NCI-H1417 (cell line): ENCODE measurements around the gene USP50.
"Not testable (repeated sequence)": the region's sequence is repeated elsewhere in the genome, so short reads cannot be mapped to it uniquely, and the experiment has no call there.

Source experiments
- DNase-seq, 3 experiments: peaks; one replicate each; lab custom pipeline; 2025; lab: John Stamatoyannopoulos, UW

USP50 gene

GRCh38 chr15:50503144-50503543 is 43.3 kb downstream of the USP50 start:
- no peak for DNase-seq

GRCh38 chr15:50501815-50502214 is 44.7 kb downstream of the USP50 start:
- DNase-seq = no peak

- DNase-seq = no peak
Observed at GRCh38 chr15:50500352-50500751, 46.1 kb downstream of the USP50 start.

GRCh38 chr15:50496692-50497091 is 49.8 kb downstream of the USP50 start:
- DNase-seq = no peak

GRCh38 chr15:50494547-50494946 is 51.9 kb downstream of the USP50 start:
- DNase-seq = not testable (repeated sequence)

- no peak for DNase-seq
Observed at GRCh38 chr15:50493625-50494024, 52.8 kb downstream of the USP50 start.

GRCh38 chr15:50487287-50487686 is 59.2 kb downstream of the USP50 start:
- DNase-seq = no peak

- no peak for DNase-seq
Observed at GRCh38 chr15:50485389-50485788, 61.1 kb downstream of the USP50 start.

- no peak for DNase-seq
Observed at GRCh38 chr15:50484781-50485180, 61.7 kb downstream of the USP50 start.

- DNase-seq = no peak
Observed at GRCh38 chr15:50476143-50476542, 70.3 kb downstream of the USP50 start.

GRCh38 chr15:50471072-50471471 is 75.4 kb downstream of the USP50 start:
- no peak for DNase-seq

- DNase-seq = no peak
Observed at GRCh38 chr15:50463423-50464358, 82.8 kb downstream of the USP50 start.

GRCh38 chr15:50458348-50459112 is 87.9 kb downstream of the USP50 start:
- no peak for DNase-seq

GRCh38 chr15:50452927-50453326 is 93.5 kb downstream of the USP50 start:
- DNase-seq = no peak
